ENCODE results near the gene CGGBP1. TPM values are rescaled to one million over a fixed set of nuclear protein-coding genes. Genes with fewer than 3 reads are reported as not detected.

Gene CGGBP1, protein sequence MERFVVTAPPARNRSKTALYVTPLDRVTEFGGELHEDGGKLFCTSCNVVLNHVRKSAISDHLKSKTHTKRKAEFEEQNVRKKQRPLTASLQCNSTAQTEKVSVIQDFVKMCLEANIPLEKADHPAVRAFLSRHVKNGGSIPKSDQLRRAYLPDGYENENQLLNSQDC
- 58.2 and 63.4 TPM in 2 replicates for total RNA-seq

DNA sequence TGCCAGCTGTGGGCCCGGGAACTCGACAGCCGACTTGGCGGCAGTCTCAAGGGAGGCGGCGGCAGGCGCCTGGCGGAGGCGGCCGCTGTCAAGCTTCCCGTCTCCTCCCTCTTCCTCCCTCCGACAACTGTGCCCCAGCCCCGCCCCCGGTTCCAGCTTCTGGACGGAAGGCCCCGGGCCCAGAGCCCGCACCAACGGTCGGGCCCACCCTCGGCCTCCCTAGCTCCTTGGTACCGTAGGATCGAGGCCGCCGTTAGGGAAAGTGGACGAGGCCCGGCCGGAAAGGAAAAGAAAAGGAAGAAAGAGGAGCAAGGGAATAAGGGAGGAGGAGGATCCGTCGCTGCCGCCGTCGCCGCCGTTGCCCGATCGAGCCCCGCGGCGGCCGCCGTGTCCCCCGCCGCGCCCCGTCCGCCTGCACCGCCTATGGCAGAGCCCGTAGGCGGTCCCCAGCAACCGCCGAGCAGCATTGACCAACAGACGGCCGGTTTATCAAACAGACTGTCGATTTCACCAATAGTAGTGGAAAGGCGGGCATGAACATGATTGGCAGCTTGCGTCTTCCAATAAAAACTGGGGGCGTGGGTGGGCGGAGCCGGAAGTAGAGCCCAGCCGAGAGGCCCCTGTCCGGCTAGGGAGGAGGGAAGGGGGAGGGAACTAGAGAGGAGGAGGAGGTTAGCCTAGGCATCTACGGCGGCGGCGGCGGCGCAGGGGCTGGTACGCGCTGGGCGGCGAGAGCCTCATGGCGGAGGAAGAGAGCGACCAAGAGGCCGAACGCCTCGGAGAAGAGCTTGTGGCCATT is at the start of gene CGGBP1, which contains the start of gene ZNF654:
TSS of gene CGGBP1 (minus strand) at position 425 of the 799 bp plus-strand sequence. CDS start 3,029 bp downstream, outside the sequence.
TSS of gene ZNF654 (plus strand) at position 675 of the 799 bp plus-strand sequence. CDS start at position 740, 65 bp downstream.

Other genes with a start within 250 kb of the CGGBP1 start
- gene ZNF654, start 250 bp upstream of the CGGBP1 start, total RNA-seq: 10.1 and 15.5 TPM in 2 replicates
- 18.2 and 29.6 TPM in 2 replicates for gene C3orf38, start 91.0 kb upstream of the CGGBP1 start, total RNA-seq

All from placental pericyte (primary cell).